Measurements from ENCODE around the gene NUMA1.

NUMA1 gene

GRCh38 chr11:72000202-72000867, 80.0 kb downstream of the NUMA1 start:
- no peak for DNase-seq (ENCODE audit: low read depth in 2 of 2)

GRCh38 chr11:71999798-72000197, 80.5 kb downstream of the NUMA1 start:
- DNase-seq (ENCODE audit: low read depth in 2 of 2) = no peak

DNA sequence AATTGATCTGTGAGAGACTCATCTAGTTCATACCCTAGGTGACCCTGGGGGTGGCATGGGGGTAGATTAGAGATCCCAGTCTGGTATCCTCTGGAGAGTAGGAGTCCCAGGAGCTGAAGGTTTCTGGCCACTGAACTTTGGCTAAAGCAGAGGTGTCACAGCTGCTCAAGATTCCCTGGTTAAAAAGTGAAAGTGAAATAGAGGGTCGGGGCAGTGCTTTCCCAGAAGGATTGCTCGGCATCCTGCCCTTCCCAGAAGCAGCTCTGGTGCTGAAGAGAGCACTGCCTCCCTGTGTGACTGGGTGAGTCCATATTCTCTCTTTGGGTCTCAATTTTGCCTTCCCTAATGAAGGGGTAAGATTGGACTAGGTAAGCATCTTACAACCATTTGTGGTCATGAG, 81.0 kb downstream of the NUMA1 start:
- no peak for DNase-seq (ENCODE audit: low read depth in 2 of 2)

DNA sequence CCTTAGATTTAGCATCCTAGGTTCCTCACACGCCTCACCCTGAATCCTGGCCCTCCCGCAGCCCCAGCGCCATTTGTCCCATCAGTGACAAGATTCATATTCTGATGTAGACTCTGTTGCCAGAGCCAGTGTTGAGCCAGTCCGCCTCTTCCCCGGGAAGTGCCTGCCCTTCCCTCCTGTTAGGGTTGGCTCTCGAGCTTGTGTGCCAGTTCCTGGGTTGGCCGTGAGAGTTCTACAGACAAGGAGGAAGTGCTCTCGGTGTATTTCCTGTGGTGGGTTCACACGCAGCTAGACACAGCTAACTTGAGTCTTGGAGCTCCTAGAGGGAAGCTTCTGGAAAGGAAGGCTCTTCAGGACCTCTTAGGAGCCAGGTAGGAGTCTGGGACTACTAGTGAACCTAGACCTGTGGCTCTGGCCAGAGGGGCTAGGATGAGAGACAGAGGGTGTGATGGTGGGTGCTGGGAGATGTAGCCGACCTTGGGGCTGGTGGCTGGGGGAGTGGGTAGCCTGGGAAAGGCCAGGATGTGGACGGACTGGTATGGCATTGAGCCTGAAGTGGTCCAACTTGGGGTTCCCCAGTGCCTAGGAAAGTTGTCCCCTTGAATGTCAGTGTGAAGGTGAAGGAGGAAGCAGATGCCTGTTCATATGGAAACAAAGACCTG, 81.6 kb downstream of the NUMA1 start, which contains the start of gene IL18BP:
Gene IL18BP (plus strand): TSS at position 261 of the 662 bp plus-strand sequence. CDS start 1,076 bp downstream, outside the sequence.
- no peak for DNase-seq (ENCODE audit: low read depth in 2 of 2)

DNA sequence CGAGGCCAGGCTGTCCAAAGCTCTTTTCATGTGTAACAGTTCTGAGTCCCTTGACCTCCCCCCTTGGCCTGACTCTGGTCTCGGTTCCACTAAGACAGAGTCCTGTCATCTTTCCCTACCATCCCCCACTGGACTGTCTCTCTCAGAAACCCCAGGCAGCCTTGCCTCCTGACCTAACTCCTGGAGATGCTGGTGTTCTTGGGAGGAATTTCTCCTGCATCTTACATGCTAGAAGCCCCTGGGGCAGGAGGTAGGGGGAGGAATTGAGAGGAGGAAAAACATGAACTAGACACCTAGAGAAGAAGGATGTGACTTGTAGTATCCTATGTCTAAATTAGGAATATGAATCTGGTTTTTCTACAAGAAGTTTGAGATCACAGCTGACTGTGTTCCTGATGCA, 82.3 kb downstream of the NUMA1 start:
- DNase-seq (ENCODE audit: low read depth in 2 of 2) = no peak

GRCh38 chr11:71997594-71997993, 82.7 kb downstream of the NUMA1 start:
- no peak for DNase-seq (ENCODE audit: low read depth in 2 of 2)

- no peak for DNase-seq (ENCODE audit: low read depth in 2 of 2)
Observed at GRCh38 chr11:71996946-71997345, 83.4 kb downstream of the NUMA1 start.

- no peak for DNase-seq (ENCODE audit: low read depth in 2 of 2)
Observed at GRCh38 chr11:71996517-71996916, 83.8 kb downstream of the NUMA1 start.

- DNase-seq (ENCODE audit: low read depth in 2 of 2) = no peak
Observed at GRCh38 chr11:71995726-71996291, 84.5 kb downstream of the NUMA1 start.

- DNase-seq (ENCODE audit: low read depth in 2 of 2) = no peak
Observed at GRCh38 chr11:71994786-71995185, 85.6 kb downstream of the NUMA1 start.

GRCh38 chr11:71992136-71992730, 88.1 kb downstream of the NUMA1 start:
- DNase-seq (ENCODE audit: low read depth in 2 of 2) = no peak

- DNase-seq (ENCODE audit: low read depth in 2 of 2) = no peak
Observed at GRCh38 chr11:71991494-71991893, 88.8 kb downstream of the NUMA1 start.

DNA sequence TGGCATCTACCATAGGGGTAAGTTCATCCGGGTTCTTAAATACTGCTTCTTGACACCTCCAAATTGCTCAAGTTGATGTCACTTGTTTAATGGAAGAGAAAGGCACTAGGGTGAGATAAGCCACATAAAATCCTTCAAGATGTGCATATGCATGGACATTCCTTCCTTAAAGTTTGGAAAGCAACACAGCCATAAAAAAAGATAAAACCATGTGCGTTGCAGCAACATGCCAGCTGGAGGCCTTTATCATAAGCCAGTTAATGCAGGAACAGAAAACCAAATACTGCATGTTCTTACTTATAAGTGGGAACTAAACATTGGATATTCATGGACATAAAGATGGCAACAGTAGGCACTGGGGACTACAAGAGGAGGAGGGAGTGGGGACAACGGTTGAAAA, 89.6 kb downstream of the NUMA1 start:
- DNase-seq (ENCODE audit: low read depth in 2 of 2) = no peak

- DNase-seq (ENCODE audit: low read depth in 2 of 2) = no peak
Observed at GRCh38 chr11:71988050-71988449, 92.3 kb downstream of the NUMA1 start.

DNA sequence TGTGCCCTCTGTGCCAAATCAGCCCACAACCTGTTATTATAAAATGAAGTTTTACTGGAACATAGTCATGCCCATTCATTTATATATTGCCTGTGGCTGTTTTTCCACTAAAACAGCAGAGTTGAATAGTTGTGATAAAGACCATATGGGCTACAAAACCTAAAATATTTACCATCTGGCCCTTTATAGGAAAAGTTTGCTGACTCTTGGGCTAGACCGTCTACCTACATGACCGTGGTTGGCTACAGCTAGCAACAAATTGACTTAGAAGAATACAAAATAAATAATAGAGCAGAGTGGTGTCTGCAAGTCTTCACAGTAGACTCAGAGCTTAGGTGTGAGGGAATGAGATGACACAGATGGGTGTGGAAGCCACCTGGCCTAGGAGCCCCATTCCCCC, 92.8 kb downstream of the NUMA1 start:
- no peak for DNase-seq (ENCODE audit: low read depth in 2 of 2)

GRCh38 chr11:71986131-71986530, 94.2 kb downstream of the NUMA1 start:
- DNase-seq (ENCODE audit: low read depth in 2 of 2) = no peak

DNA sequence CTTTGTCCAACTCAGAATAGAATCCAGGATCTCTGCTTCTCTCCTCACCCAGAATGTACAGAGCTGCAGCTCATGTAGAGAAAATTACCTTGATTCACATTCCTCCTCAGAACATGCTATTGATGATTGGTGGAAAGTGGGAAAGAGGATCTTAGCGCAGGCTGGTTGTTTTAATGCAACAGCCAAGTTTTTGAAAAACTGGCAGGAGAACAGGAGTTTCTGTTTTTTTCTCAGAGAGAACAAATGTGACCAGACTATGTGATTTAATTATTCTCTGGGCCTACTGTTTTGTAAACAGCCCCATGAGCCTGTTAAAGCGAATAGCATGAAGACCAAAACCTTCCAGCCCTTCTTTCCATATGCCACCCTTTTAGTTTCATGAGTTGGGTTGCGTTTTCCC, 100.7 kb downstream of the NUMA1 start:
- no peak for DNase-seq (ENCODE audit: low read depth in 2 of 2)

DNA sequence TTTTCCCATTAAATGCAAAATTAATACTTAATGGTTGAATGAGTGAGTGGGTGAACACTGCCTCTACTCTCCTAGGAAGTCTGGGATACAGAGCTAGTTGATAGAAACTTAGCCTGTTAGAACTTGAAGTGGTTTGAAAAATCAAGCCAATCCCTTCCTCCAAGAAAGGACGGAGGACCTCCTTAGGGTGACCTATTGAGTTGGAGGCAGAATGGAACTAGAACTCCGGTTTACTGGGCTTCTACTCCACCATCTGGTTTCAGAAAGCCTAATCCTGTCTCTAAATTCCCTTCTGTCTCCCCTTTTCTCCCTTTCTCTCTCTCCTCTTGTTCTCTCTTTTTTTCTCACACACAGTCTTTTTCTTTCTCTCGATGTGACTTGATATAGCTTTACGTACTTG, 101.2 kb downstream of the NUMA1 start:
- no peak for DNase-seq (ENCODE audit: low read depth in 2 of 2)

DNA sequence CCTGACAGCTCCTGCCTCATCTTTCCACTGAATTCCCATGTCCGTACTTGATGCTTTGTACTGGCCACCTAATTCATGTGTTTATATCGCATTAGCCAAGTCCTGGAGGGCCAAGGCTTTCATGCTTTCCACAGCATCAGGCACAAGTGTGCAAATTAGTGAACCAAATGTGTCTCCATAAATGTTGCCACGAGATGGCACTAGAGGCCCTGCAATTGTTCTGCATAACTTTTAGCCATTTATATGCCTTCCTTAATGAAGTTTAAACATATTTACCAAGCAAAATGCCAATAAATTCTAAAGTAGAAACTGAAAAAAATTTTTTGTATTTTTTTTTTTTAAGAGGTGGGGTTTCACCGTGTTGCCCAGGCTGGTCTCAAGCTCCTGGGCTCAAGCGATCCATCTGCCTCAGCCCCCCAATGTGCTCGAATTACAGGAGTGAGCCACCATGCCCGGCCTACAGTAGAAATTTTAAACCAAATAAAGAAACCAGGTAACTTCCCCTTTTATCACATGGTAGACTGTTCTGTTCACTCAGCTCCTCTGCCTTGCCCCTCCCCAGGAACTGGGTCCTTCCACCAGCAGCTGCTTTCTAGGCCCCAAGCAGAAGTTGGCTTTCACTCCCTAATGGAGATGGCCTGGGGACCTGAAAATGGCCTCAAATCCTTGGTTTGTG, 102.5 kb downstream of the NUMA1 start:
- DNase-seq (ENCODE audit: low read depth in 2 of 2) = peak in 1 of 2 donors; percentile 27

DNA sequence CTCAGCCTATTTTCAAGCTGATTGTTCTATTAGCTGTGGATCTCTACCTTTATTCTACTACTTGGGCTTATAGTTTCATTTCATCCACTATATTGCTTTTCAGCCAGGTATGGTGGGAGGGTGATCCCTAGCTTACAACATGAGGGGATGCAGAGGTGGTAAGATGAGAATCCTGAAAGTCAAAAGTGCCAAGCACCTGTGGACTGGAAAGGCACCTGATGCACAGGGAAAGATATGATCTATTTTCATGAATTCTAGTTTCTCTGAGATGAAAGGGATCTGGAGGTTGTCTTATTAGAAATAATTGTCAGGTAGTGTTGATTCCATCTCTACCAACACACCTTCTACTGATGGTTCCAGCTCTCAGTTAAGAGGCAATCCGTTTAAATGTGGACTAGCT, 103.3 kb downstream of the NUMA1 start:
- no peak for DNase-seq (ENCODE audit: low read depth in 2 of 2)

- no peak for DNase-seq (ENCODE audit: low read depth in 2 of 2)
Observed at GRCh38 chr11:71976551-71976950, 103.8 kb downstream of the NUMA1 start.

GRCh38 chr11:71971680-71972079, 108.7 kb downstream of the NUMA1 start:
- no peak for DNase-seq (ENCODE audit: low read depth in 2 of 2)
